ENCODE measurements around the gene COL23A1.

The COL23A1 gene

DNA sequence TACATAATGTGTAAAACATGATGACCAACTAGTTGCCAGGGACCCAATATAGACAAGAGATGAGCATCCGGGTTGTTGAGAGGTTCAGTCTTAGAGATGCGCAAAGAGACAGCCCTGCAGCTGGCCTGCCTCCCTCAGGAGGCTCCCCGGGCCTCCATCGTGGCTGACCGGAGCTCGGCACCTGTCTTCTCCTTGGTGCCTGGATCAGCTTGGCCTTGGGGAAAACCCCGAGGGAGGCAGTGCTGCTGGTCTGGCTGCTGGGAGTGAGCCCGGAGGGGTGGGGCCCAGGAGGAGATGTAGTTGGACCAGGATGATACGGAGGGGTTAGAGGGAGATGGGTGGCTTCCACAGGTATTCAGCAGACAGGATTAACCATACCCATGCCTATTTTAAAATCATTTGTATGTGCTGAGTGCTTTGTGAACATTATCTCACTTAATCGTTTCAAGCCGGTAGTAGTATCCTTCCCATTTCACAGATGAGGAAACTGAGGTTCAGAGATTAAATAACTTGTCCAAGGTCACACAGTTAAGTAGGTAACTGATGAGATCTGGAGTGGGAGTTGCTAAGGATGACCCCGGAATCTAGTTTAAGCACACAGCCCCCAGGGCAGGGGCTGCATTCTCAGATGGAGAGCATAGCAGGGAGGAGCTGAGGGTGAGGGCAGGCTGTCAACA lies 173.8 kb downstream of the COL23A1 start:
- H3K4me3 ChIP-seq (ENCODE audit: low read length) = no peak overlapping the region
- no peak for DNase-seq (ENCODE audit: low read depth)
- TF ChIP-seq, protein P1, sequence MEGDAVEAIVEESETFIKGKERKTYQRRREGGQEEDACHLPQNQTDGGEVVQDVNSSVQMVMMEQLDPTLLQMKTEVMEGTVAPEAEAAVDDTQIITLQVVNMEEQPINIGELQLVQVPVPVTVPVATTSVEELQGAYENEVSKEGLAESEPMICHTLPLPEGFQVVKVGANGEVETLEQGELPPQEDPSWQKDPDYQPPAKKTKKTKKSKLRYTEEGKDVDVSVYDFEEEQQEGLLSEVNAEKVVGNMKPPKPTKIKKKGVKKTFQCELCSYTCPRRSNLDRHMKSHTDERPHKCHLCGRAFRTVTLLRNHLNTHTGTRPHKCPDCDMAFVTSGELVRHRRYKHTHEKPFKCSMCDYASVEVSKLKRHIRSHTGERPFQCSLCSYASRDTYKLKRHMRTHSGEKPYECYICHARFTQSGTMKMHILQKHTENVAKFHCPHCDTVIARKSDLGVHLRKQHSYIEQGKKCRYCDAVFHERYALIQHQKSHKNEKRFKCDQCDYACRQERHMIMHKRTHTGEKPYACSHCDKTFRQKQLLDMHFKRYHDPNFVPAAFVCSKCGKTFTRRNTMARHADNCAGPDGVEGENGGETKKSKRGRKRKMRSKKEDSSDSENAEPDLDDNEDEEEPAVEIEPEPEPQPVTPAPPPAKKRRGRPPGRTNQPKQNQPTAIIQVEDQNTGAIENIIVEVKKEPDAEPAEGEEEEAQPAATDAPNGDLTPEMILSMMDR (IDR thresholded peaks at IDR 0.05; ENCODE audit: insufficient read depth, low read depth, low read length, missing control alignments) = no peak

DNA sequence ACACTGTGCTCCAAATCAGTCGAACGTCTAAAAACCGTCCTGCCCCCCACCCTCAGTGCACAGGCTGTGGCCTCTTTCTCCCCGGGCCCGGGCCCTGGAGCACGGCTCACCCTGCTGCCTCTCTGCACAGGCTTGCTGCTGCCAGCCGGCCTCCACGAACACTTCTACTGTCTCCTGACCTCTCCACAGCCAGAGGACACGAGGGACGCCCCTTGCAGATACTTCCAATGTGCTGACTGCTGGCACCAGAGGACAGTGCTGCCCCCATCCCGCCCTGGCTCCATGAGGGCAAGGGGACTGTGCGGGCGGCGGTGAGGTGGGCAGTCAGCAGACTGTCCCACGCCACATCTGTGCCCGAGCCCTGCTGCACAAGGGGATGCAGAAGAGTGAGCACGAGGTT lies 174.8 kb downstream of the COL23A1 start:
- DNase-seq (ENCODE audit: low read depth) = no peak
- no peak overlapping the region for H3K4me3 ChIP-seq (ENCODE audit: low read length)
- TF ChIP-seq, protein P1 (IDR thresholded peaks at IDR 0.05; ENCODE audit: insufficient read depth, low read depth, low read length, missing control alignments) = no peak

DNA sequence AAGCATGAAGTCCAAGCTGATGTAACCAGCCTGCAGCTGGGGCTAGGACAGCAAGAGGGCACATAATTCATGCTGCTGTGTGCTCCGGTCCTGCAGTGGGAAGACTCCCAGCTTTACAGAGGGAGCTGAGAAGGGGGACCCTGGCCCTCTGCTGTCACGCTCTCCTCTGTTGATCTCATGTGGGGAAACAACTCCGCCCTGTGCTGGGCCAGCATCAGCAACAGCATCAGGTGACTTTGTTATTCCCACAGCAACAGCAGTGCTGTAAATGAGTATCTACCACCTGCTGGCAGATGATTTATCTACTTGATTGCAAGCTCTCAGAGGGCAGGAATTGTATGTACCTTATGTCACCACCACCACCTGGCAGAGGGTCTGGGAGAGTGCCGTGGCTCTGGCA lies 176.2 kb downstream of the COL23A1 start:
- no peak overlapping the region for H3K4me3 ChIP-seq (ENCODE audit: low read length)
- TF ChIP-seq, protein P1 (IDR thresholded peaks at IDR 0.05; ENCODE audit: insufficient read depth, low read depth, low read length, missing control alignments) = no peak
- no peak for DNase-seq (ENCODE audit: low read depth)

DNA sequence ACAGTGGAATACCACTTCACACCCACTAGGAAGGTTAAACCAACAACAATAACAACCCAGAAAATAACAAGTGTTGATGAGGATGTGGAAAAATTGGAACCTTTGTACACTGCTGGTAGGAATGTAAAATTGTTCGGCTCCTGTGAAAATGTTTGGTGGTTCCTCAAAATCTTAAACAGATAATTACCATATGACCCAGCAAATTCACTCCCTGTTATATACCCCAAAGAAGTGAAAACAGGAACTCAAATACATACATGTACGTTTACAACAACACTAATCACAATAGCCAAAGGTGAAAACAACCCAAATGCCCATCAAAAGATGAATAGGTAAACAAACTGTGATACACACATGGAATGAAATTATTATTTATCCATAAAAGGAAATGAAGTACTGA lies 179.1 kb downstream of the COL23A1 start:
- H3K4me3 ChIP-seq (ENCODE audit: low read length) = no peak overlapping the region
- no peak for DNase-seq (ENCODE audit: low read depth)
- TF ChIP-seq, protein P1 (IDR thresholded peaks at IDR 0.05; ENCODE audit: insufficient read depth, low read depth, low read length, missing control alignments) = no peak

DNA sequence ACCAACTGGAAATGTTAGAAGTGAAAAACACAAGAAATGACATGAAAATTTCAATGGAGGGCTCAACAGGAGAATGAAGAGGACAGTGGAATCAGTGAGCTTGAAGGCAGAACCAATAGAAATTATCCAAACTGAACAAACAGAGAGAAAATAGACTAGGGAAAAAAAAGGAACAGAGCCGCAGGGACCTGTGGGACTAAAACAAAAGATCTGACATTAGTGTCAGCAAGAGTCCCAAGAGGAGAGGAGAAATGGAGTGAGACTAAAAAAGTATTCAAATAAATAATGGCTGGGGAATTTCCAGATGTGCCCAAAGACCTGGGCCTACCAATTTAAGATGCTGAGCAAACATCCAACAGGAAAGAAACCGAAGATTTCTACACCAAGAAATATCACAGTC lies 182.5 kb downstream of the COL23A1 start:
- TF ChIP-seq, protein P1 (IDR thresholded peaks at IDR 0.05; ENCODE audit: insufficient read depth, low read depth, low read length, missing control alignments) = no peak
- H3K4me3 ChIP-seq (ENCODE audit: low read length) = no peak overlapping the region
- DNase-seq (ENCODE audit: low read depth) = no peak

DNA sequence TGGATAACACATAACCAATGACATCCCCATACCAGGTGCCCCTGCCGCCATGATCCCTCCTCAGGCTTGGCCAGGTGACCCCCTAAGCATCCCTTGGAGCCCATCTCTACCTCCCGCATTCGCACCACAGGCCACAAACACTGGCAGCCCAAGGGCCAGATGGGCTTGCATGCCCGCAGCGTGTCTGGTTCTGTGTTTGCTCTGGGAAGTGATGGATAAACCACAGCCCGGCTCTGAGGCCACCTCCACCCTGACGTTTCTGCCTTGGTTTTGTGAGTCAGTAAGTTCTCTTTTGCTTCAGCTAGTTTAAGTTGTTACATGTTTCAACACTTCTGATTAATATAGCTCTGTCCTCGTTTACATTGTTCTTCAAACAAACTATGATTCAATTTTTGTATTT lies 185.2 kb downstream of the COL23A1 start:
- DNase-seq (ENCODE audit: low read depth) = no peak
- no peak overlapping the region for H3K4me3 ChIP-seq (ENCODE audit: low read length)
- TF ChIP-seq, protein P1 (IDR thresholded peaks at IDR 0.05; ENCODE audit: insufficient read depth, low read depth, low read length, missing control alignments) = no peak

DNA sequence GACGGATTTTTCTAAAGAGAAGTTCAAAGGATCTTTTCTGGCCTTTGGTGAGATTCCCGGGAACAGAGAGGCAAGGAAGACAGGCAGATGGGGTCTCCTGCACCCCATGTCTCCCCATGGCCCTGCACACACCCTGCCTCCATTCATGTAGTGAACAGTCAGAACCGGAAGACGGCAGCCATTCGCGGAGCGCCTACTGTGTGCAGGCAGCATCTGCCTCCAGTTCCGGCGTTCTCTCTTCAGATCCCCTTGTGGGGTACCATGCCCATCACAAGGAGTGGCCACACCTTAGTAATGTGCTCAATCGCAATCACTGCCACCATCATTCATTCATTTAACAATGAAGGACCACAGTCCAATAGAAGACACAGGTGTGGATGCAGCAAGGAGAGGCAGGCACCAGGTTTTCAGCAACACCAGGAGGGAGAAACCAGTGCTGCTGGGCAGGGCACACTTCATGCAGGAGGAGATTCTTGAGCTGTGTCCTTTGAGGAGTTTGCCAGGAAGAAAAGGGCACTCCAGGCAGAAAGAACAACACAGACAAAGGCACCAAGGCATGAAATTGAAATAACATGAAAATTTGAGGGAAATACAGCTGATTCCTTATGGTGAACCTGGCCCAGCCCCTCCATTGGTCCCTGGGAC lies 186.1 kb downstream of the COL23A1 start:
- no peak for DNase-seq (ENCODE audit: low read depth)
- H3K4me3 ChIP-seq (ENCODE audit: low read length) = no peak overlapping the region
- TF ChIP-seq, protein P1 (IDR thresholded peaks at IDR 0.05; ENCODE audit: insufficient read depth, low read depth, low read length, missing control alignments) = no peak

All from epithelial cell of esophagus (primary cell).